HG03342 (cell line): ENCODE data around the gene DCBLD1.

Experiments
- ATAC-seq: cut with Tn5 transposase; IDR thresholded peaks from one replicate; pipeline ENCODE4 v1.9.1; 2021; ENCODE audit warnings: mild to moderate bottlenecking, moderate library complexity; ENCODE audit not compliant: unreplicated experiment

DCBLD1 gene

GRCh38 chr6:117521791-117522502 is 39.5 kb downstream of the DCBLD1 start:
- ATAC-seq, result no peak

- no peak for ATAC-seq
Measured at GRCh38 chr6:117525607-117526006, 43.1 kb downstream of the DCBLD1 start.

- no peak for ATAC-seq
Measured at GRCh38 chr6:117530467-117531242, 48.2 kb downstream of the DCBLD1 start.

- no peak for ATAC-seq
Measured at GRCh38 chr6:117531346-117531745, 48.9 kb downstream of the DCBLD1 start.

- no peak for ATAC-seq
Measured at GRCh38 chr6:117531809-117532725, 49.6 kb downstream of the DCBLD1 start.

GRCh38 chr6:117533775-117534174 is 51.3 kb downstream of the DCBLD1 start:
- ATAC-seq, result no peak

- no peak for ATAC-seq
Measured at GRCh38 chr6:117534974-117535373, 52.5 kb downstream of the DCBLD1 start.

- ATAC-seq, result no peak
Measured at GRCh38 chr6:117536317-117536716, 53.8 kb downstream of the DCBLD1 start.

- ATAC-seq, result no peak
Measured at GRCh38 chr6:117538615-117539014, 56.1 kb downstream of the DCBLD1 start.

- no peak for ATAC-seq
Measured at GRCh38 chr6:117540670-117541069, 58.2 kb downstream of the DCBLD1 start.

- no peak for ATAC-seq
Measured at GRCh38 chr6:117542493-117542892, 60.0 kb downstream of the DCBLD1 start.

- no peak for ATAC-seq
Measured at GRCh38 chr6:117544716-117545115, 62.2 kb downstream of the DCBLD1 start.

GRCh38 chr6:117545161-117545595 is 62.7 kb downstream of the DCBLD1 start:
- no peak for ATAC-seq

- ATAC-seq, result no peak
Measured at GRCh38 chr6:117546674-117547073, 64.2 kb downstream of the DCBLD1 start.

GRCh38 chr6:117547688-117548621 is 65.5 kb downstream of the DCBLD1 start:
- ATAC-seq, result peak; percentile 37

- peak; percentile 41 for ATAC-seq
Measured at GRCh38 chr6:117548797-117549301, 66.4 kb downstream of the DCBLD1 start.

GRCh38 chr6:117549611-117550010 is 67.1 kb downstream of the DCBLD1 start:
- ATAC-seq, result no peak

GRCh38 chr6:117550078-117550600 is 67.7 kb downstream of the DCBLD1 start:
- ATAC-seq, result no peak

GRCh38 chr6:117550618-117551242 is 68.3 kb downstream of the DCBLD1 start:
- no peak for ATAC-seq
